HepG2 (cell line): ENCODE results near the gene ATP6V0D1. TPM values are rescaled to one million over a fixed set of nuclear protein-coding genes. Genes with fewer than 3 reads are reported as not detected.

ENCODE experiments used
- ARID2 ChIP-seq: sonication (generic); formaldehyde crosslinking; IDR thresholded peaks from 2 replicates; pipeline ENCODE4 v1.8.1; 2022; ENCODE audit warnings: mild to moderate bottlenecking, missing genetic modification reagents, borderline replicate concordance
- ATF2 ChIP-seq: sonication (generic); formaldehyde crosslinking; IDR thresholded peaks from 2 replicates; pipeline ENCODE4 v1.4.0; 2020; ENCODE audit warnings: missing genetic modification reagents
- BRD4 ChIP-seq: sonication (generic); formaldehyde crosslinking; IDR thresholded peaks from 2 replicates; pipeline ENCODE4 v1.4.0; 2020; ENCODE audit warnings: missing genetic modification reagents
- BRF2 ChIP-seq: sonication (generic); formaldehyde crosslinking; IDR thresholded peaks from 2 replicates; pipeline ENCODE4 v1.8.1; 2022; ENCODE audit warnings: mild to moderate bottlenecking, missing genetic modification reagents
- CAMTA2 ChIP-seq: sonication (generic); formaldehyde crosslinking; IDR thresholded peaks from 2 replicates; pipeline ENCODE4 v1.4.0; 2020; ENCODE audit warnings: mild to moderate bottlenecking, missing genetic modification reagents, borderline replicate concordance
- CHCHD3 ChIP-seq: sonication (generic); formaldehyde crosslinking; IDR thresholded peaks from 2 replicates; pipeline ENCODE4 v1.8.0; 2022; ENCODE audit warnings: mild to moderate bottlenecking, missing genetic modification reagents, moderate library complexity
- GMEB1 ChIP-seq: sonication (generic); formaldehyde crosslinking; IDR thresholded peaks from 2 replicates; pipeline ENCODE4 v1.5.1; 2020; ENCODE audit warnings: missing genetic modification reagents, mild to moderate bottlenecking, borderline replicate concordance
- IRF9 ChIP-seq: sonication (generic); formaldehyde crosslinking; IDR thresholded peaks from 2 replicates; pipeline ENCODE4 v1.8.0; 2022; ENCODE audit warnings: missing genetic modification reagents, mild to moderate bottlenecking, borderline replicate concordance
- MXD4 ChIP-seq: IDR thresholded peaks from 2 replicates; pipeline ENCODE4 v1.6.1; 2016; ENCODE audit warnings: mild to moderate bottlenecking, missing biosample characterization, missing genetic modification reagents
- NFE2L1 ChIP-seq: sonication (generic); formaldehyde crosslinking; IDR thresholded peaks from 2 replicates; pipeline ENCODE4 v1.4.0; 2020; ENCODE audit warnings: missing genetic modification reagents, mild to moderate bottlenecking, borderline replicate concordance
- POLR2G ChIP-seq: fragments of 200-400 bp; formaldehyde crosslinking; IDR thresholded peaks from 2 replicates; pipeline ENCODE4 v1.6.1; 2018; ENCODE audit warnings: mild to moderate bottlenecking, low read depth, low read length, moderate library complexity
- RBAK ChIP-seq: sonication (generic); formaldehyde crosslinking; IDR thresholded peaks from 2 replicates; pipeline ENCODE4 v1.5.1; 2020; ENCODE audit warnings: mild to moderate bottlenecking, missing genetic modification reagents
- RBFOX2 ChIP-seq: fragments of 200-400 bp; formaldehyde crosslinking; IDR thresholded peaks from 2 replicates; pipeline ENCODE4 v1.6.1; 2017; ENCODE audit warnings: low read depth, mild to moderate bottlenecking, low read length
- TRIM24 ChIP-seq: sonication (generic); formaldehyde crosslinking; IDR thresholded peaks from 2 replicates; pipeline ENCODE4 v1.8.0; 2022; ENCODE audit warnings: mild to moderate bottlenecking, missing genetic modification reagents
- ZNF124 ChIP-seq: sonication (generic); formaldehyde crosslinking; IDR thresholded peaks from 2 replicates; pipeline ENCODE4 v1.4.0; 2020; ENCODE audit warnings: missing genetic modification reagents
- ZNF556 ChIP-seq: sonication (generic); formaldehyde crosslinking; IDR thresholded peaks from 2 replicates; pipeline ENCODE4 v1.4.0; 2020; ENCODE audit warnings: mild to moderate bottlenecking, missing genetic modification reagents, borderline replicate concordance
- ZNF569 ChIP-seq: sonication (generic); formaldehyde crosslinking; IDR thresholded peaks from 2 replicates; pipeline ENCODE4 v1.5.0; 2020; ENCODE audit warnings: mild to moderate bottlenecking, missing genetic modification reagents, moderate library complexity, borderline replicate concordance
- polyA plus RNA-seq, 8 experiments: library from polyadenylated mRNA; depleted of rRNA in 3 of 8; stranded (reverse) in 7 of 8; unstranded in 1 of 8; fragments of >200 nt; fragmentation: Illumina TruSeq in 4 of 8; extraction: Trizol in 4 of 8; gene quantifications; 2 replicates each; pipeline versions ENCODE4 v1.2.1 to v1.2.3, GENCODE V29; 2011 to 2016; ENCODE audit warnings: low read depth in 4 of 8, missing spikeins in 1 of 8, mixed read lengths in 1 of 8; ENCODE audit not compliant: insufficient read depth in 1 of 8
- total RNA-seq, 5 experiments: library from RNA; depleted of rRNA; stranded (reverse); fragments of >200 nt; fragmentation: Illumina TruSeq; extraction: Trizol; gene quantifications; 2 replicates each; pipeline ENCODE4 v1.2.3, GENCODE V29; 2016; ENCODE audit warnings: low read depth in 1 of 5
- TF ChIP-seq, protein P1 (sequence below): IDR thresholded peaks from 2 replicates; pipeline ENCODE4 v1.6.1; 2012; ENCODE audit warnings: low read length, improper control_type of control experiment

Gene ATP6V0D1
- total and polyA plus RNA-seq, 2 of the 13 experiments (the other 11 are each of a cell fraction or from before 2014, with no cell fraction given): 51.1 to 61.3 TPM

GRCh38 chr16:67477960-67478554 lies 2.9 kb downstream of the ATP6V0D1 start (continued):
- TF ChIP-seq, protein P1, sequence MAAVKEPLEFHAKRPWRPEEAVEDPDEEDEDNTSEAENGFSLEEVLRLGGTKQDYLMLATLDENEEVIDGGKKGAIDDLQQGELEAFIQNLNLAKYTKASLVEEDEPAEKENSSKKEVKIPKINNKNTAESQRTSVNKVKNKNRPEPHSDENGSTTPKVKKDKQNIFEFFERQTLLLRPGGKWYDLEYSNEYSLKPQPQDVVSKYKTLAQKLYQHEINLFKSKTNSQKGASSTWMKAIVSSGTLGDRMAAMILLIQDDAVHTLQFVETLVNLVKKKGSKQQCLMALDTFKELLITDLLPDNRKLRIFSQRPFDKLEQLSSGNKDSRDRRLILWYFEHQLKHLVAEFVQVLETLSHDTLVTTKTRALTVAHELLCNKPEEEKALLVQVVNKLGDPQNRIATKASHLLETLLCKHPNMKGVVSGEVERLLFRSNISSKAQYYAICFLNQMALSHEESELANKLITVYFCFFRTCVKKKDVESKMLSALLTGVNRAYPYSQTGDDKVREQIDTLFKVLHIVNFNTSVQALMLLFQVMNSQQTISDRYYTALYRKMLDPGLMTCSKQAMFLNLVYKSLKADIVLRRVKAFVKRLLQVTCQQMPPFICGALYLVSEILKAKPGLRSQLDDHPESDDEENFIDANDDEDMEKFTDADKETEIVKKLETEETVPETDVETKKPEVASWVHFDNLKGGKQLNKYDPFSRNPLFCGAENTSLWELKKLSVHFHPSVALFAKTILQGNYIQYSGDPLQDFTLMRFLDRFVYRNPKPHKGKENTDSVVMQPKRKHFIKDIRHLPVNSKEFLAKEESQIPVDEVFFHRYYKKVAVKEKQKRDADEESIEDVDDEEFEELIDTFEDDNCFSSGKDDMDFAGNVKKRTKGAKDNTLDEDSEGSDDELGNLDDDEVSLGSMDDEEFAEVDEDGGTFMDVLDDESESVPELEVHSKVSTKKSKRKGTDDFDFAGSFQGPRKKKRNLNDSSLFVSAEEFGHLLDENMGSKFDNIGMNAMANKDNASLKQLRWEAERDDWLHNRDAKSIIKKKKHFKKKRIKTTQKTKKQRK: no peak
- TF ChIP-seq CHCHD3 (CRISPR knock-in tag) (no peak), ARID2 (CRISPR knock-in tag) (no peak), CAMTA2 (CRISPR knock-in tag) (no peak), BRD4 (CRISPR knock-in tag) (no peak), ZNF124 (CRISPR knock-in tag) (no peak), TRIM24 (no peak), BRF2 (CRISPR knock-in tag) (0 out of 2 replicates have a peak, but pooled peaks have one; percentile 18), GMEB1 (CRISPR knock-in tag) (no peak), IRF9 (CRISPR knock-in tag) (no peak), ZNF569 (no peak), NFE2L1 (CRISPR knock-in tag) (no peak), RBFOX2 (no peak), RBAK (no peak), ATF2 (peak; percentile 14; the same call in 1 of the 2 replicates), MXD4 (no peak), POLR2G (no peak), ZNF556 (CRISPR knock-in tag) (no peak)
